HUES64 (cell line): ENCODE measurements around the gene ZCCHC24.

Source experiments
- H3K27ac ChIP-seq: 2 replicates; pipeline ENCODE4 v1.7.0; 2013; ENCODE audit warnings: low read depth, low read length, inconsistent platforms
- H3K27me3 ChIP-seq: 2 replicates; pipeline ENCODE4 v1.6.1; 2013; ENCODE audit warnings: mild to moderate bottlenecking, low read length; ENCODE audit not compliant: insufficient read depth
- H3K36me3 ChIP-seq: 2 replicates; pipeline ENCODE4 v1.6.1; 2013; ENCODE audit warnings: mild to moderate bottlenecking, low read length; ENCODE audit not compliant: insufficient read depth
- H3K4me1 ChIP-seq: 2 replicates; pipeline ENCODE4 v1.6.1; 2013; ENCODE audit warnings: mild to moderate bottlenecking, low read length, moderate library complexity; ENCODE audit not compliant: insufficient read depth
- H3K4me3 ChIP-seq: 2 replicates; pipeline ENCODE4 v1.5.1; 2013; ENCODE audit warnings: mild to moderate bottlenecking, low read length, moderate library complexity
- H3K9ac ChIP-seq: 2 replicates; pipeline ENCODE4 v1.6.1; 2013; ENCODE audit warnings: mild to moderate bottlenecking, low read depth, low read length
- H3K9me3 ChIP-seq: 2 replicates; pipeline ENCODE4 v1.6.1; 2013; ENCODE audit warnings: low read depth, low read length; ENCODE audit not compliant: insufficient read depth
- WGBS: fragments of 150-250, 120-280 bp; methylation state at CpG from one replicate; pipeline ENCODE4 v1.1.7; 2013; ENCODE audit warnings: missing lambda C conversion rate; 5-methylcytosine and 5-hydroxymethylcytosine counted together

The ZCCHC24 gene

DNA sequence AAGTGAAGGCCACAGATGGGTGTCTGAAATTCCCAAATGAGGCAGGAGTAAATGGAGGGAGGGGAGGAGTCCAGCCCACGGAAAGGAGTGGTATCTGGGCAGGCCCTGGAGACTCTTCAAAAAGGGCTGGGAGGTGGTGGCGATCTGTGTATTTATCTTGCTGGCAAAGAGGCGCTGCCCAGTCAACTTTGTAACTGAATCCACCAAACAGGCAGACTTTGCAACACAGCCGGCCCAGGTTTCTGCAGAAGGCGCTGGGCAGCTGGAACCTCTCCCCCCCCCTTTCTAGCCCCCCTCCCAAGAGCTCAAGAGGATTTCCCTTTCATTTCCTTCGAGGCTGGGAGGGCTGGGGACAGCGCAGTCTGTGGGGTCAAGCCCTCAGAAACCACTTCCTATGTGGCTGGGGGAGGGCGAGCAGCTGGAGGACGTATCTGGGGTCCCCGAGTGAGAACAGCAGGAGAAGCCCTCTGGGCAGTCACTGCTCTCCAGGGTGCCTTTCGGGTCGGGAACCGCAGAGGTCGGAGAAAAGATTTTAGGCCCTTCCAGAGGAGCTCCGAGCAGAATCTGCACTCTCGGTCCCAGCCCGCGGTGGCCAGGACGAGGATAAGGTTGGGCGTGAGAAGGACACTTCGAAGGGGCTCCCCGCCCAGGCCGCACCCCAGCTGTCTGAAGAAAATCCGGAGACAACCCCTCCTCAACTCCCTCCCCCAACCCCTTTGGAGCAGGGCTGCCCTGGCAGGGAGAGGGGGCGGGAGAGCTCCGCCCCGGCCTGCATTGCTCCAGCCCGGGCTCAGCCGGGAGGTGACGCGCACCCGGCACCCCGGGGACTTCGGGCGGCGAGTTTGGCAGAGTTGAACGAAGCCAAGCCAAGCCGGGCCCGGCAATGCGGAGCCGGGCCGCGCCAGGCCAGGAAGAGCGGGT lies 965 bp downstream of the ZCCHC24 start:
- Histone ChIP-seq H3K36me3 (no peaks in the 10 kb centered on the region), H3K27me3 (peaks cover 38% of the 10 kb centered on the region), H3K27ac (no peak overlapping the region), H3K4me3 (peak overlapping the region; percentile 75), H3K9ac (no peak overlapping the region), H3K4me1 (peaks cover 11% of the 10 kb centered on the region), H3K9me3 (no peaks in the 10 kb centered on the region)
- WGBS = 1% methylated on average over 43 of the region's 44 CpGs

DNA sequence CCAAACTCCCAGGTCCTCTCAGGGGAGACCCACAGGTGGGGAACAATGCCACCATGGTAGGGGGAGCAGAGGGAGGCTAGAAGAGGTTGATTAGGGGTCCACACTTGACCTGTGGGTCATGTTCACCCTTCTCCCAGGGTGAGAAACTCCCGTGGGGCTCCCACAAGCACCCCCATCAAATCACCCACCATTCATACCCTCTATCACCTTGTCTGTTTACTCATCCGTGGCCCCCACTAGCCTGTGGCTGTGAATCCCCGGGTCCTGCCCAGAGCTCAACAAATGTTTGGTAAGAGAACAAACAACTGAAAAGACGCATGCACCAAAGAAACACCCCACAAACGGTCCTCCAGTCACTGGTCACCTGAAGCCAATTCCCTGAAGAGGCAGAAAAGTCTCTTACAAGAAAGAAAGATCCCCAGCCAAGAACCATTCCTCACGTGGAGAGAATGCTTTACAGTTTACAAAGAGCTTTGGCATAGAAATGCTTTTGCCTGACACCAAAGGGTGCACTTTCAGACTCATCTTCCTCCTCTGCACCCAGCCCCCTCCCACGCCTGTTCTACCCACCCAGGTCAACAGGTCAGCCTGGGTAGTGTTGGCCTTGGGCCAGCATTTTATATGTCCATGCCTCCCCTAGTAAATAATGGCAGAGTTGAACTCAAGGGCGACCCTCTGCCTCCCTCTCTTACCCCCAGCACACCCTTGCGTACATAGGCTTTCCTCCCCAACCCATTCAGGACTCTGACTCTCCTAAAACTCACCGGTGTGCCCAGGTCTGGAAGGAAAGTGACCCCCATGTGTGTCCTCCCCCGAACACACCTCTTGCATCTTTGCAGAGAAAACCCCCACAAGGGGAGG lies 1.9 kb downstream of the ZCCHC24 start:
- H3K9ac ChIP-seq = no peak overlapping the region

DNA sequence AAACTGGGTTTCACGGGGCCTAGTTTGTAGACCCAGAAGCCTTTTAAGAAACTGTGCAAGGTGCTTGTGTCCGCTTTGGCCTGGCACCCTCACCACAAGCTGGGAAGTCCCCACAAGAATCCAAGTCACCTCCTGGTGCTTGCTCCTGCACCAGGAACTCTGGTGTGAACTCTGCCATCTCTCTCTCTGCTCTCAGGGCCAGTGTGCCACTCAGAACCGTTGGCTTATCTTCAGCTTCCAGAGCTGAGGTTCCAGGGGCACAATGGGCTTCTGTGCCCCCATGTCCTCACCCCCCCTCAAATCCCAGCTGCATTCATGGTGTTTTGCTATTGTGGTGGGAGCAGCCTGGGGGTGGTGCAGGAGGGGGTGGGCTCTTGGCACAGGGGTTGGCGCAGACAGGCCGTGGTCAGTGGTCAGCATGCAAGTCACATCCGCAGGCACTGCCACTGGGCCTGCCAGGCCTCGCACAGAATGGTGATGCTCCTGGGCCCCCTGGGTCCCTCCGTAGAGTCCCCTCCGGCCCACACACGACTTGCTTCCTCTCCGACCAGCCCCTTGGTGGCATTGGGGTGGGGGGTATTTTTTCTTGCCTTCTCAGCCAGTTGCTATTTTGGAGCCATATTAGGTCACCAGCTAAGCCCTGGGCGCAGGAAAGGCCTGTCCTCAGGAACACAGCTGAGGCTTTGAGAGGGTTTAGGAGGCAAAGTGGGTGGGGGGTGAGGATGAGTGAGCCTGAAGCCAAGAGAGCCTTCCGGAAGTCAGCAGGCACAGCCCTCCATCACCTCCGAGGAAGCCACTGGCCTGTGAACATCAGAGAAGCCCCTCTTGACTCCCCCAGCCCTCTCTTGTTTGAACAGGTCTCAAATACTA lies 3.0 kb downstream of the ZCCHC24 start:
- Histone ChIP-seq H3K9ac (no peak overlapping the region), H3K9me3 (no peaks in the 10 kb centered on the region), H3K27me3 (peaks cover 26% of the 10 kb centered on the region), H3K36me3 (no peaks in the 10 kb centered on the region), H3K27ac (no peak overlapping the region), H3K4me3 (no peak overlapping the region), H3K4me1 (peaks cover 11% of the 10 kb centered on the region)
- 92% methylated on average over 14 of the region's 14 CpGs for WGBS

More for the DNA sequence above, 1.9 kb downstream of the ZCCHC24 start:
- H3K27me3 ChIP-seq = peaks cover 38% of the 10 kb centered on the region
- peak overlapping the region; percentile 75 for H3K4me3 ChIP-seq
- 67% methylated on average over 11 of the region's 11 CpGs for WGBS
- no peaks in the 10 kb centered on the region for H3K9me3 ChIP-seq
- peaks cover 11% of the 10 kb centered on the region for H3K4me1 ChIP-seq
- no peaks in the 10 kb centered on the region for H3K36me3 ChIP-seq
- no peak overlapping the region for H3K27ac ChIP-seq

DNA sequence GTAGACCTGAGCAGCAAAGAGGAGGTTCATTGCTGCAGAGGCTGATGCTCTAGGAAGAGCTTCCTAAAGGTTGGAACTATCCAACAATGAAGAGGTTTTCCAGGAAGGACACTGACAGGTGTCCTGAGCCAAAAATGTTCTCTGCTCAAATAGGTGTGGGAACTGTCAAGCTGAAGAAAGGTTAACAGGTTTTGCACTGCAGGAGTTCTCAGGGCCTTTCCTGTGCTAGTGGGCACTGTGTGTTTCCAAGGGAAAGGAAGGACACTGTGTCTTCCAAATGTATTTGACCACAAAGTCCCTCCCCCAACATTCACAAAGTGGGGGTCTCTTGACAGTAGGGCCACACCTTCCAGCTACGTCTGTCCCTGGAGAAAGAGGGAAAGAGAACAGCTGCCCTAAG lies 4.0 kb downstream of the ZCCHC24 start:
- H3K4me1 ChIP-seq = peaks cover 6% of the 10 kb centered on the region
- H3K36me3 ChIP-seq = no peaks in the 10 kb centered on the region
- 67% methylated on average over 1 of the region's 1 CpG for WGBS
- no peak overlapping the region for H3K9ac ChIP-seq
- H3K4me3 ChIP-seq = no peak overlapping the region
- H3K27ac ChIP-seq = no peak overlapping the region
- H3K27me3 ChIP-seq = peaks cover 16% of the 10 kb centered on the region
- H3K9me3 ChIP-seq = no peaks in the 10 kb centered on the region

DNA sequence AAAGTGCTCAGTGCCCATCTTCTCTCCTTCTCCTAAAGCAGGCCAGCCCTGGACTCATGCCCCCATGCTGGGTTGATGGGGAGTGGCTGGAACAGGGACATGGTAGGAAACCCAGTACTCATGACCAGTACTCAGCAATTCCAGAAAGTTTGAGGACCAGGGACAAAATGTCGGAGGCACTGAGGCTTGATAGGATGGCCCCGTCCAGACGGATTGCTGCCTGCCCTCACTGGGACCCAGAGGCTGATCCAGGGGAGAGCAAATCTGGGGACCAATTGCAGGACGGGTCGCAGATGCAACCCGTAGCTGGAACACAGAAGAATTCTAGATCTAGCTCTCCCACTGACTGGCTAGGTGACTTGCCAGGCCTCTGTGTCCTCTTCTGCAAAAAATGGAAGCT lies 5.1 kb downstream of the ZCCHC24 start:
- peaks cover 12% of the 10 kb centered on the region for H3K4me1 ChIP-seq
- no peak overlapping the region for H3K4me3 ChIP-seq
- H3K36me3 ChIP-seq = no peaks in the 10 kb centered on the region
- H3K27me3 ChIP-seq = peaks cover 15% of the 10 kb centered on the region; the same call in 1 of the 2 replicates
- no peak overlapping the region for H3K9ac ChIP-seq
- H3K9me3 ChIP-seq = no peaks in the 10 kb centered on the region
- 96% methylated on average over 6 of the region's 6 CpGs for WGBS
- no peak overlapping the region for H3K27ac ChIP-seq

DNA sequence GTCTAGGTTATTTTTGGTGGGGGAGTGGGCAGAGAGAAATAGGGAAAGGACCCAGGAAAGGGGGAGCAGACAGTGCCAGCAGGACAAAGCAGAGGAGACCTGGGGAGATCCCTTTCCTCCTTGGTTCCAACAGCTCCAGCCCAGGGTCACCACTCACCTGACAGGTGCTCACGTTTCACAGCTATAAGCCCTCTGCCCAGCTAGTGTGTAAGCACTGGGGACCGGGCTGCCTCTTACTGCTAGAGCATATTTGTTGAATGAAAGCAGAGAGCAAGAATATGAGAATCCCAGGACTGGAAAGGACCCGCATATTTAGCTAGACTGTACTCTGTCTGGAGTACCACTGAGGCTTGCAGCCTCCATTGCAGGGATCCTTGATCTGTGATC lies 6.7 kb downstream of the ZCCHC24 start:
- no peaks in the 10 kb centered on the region for H3K36me3 ChIP-seq
- H3K4me3 ChIP-seq = no peak overlapping the region
- WGBS = 84% methylated on average over 3 of the region's 3 CpGs
- H3K9ac ChIP-seq = no peak overlapping the region
- no peaks in the 10 kb centered on the region for H3K9me3 ChIP-seq
- H3K4me1 ChIP-seq = peaks cover 14% of the 10 kb centered on the region
- H3K27me3 ChIP-seq = peaks cover 9% of the 10 kb centered on the region; the same call in 1 of the 2 replicates
- no peak overlapping the region for H3K27ac ChIP-seq

DNA sequence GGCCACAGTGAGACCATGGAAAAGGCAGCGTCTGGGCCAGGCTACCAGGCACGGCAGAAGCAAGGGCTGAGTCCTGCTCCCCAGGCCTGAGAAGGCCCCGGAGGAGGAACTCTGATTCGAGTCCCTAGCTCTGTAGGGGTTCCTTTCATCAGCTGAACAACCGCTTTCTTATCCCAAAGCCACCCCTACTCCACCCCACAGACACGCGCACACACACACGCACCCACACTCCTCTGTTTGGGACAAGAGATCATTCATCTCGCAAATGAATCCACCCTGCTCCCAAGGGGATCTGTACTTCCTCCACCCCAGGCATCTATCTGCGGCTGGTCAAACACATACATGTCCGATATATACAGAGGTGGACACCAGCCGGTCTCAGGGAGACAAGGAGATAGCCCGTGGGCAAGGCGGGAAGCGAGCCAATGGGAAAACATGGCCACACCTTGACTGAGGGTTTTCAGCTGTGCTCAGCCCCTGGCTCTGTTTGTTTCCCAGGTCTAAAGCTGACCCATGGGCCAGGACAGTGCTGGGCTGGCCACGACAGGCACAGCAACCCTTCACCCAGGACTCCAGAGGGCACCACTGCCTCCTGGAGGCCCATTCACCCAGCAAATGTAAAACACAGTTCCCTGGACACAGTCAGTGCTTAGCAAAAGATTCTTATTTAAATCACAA lies 7.3 kb downstream of the ZCCHC24 start:
- Histone ChIP-seq H3K27me3 (0 out of 2 replicates have a peak, but pooled peaks cover 4% of the 10 kb centered on the region), H3K27ac (no peak overlapping the region), H3K4me1 (peaks cover 14% of the 10 kb centered on the region), H3K9ac (no peak overlapping the region), H3K9me3 (no peaks in the 10 kb centered on the region), H3K36me3 (no peaks in the 10 kb centered on the region), H3K4me3 (no peak overlapping the region)
- WGBS = 87% methylated on average over 16 of the region's 16 CpGs

DNA sequence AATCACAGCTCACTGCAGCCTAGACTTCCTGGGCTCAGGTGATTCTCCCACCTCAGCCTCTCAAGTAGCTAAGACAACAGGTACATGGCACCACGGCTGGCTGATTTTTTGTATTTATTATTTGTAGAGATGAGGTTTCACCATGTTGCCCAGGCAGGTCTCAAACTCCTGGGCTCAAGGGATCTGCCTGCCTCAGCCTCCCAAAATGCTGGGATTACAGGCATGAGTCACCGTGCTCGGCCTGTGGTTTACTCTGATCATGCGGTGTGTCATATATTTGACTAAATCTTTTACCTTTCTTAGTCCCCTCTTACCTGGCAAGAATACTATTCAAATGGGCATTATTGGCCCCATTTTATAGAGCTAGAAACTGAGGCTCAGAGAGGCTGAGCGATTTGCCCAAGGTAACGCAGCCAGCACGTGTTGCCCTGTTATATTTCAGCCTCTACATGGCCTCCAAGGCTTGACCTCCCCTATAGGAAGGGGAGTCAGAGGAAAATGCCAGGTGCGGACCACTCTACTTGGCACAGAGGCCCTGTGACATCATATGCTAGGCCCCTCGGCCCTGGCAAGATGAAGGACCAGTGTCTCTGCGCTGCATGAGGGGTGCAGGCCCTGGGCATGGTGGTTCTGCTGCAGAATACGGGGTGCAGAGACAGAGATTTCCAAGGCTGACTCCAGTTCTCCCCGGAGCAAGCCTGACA lies 8.2 kb downstream of the ZCCHC24 start:
- Histone ChIP-seq H3K4me1 (peaks cover 14% of the 10 kb centered on the region), H3K9me3 (no peaks in the 10 kb centered on the region), H3K36me3 (no peaks in the 10 kb centered on the region), H3K4me3 (no peak overlapping the region), H3K9ac (no peak overlapping the region), H3K27ac (no peak overlapping the region), H3K27me3 (no peaks in the 10 kb centered on the region)
- 91% methylated on average over 12 of the region's 12 CpGs for WGBS

DNA sequence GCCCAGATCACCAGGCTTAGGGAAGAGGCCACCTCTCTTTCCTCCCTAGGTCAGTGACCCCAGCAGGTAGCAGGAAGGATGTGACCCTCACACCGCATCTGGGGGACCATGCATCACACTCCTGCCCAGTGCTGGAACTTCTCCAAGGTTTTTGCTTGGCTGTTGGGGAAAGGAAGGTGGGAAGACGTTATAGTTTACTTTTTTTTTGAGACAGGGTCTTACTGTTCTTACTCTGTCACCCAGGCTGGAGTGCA lies 8.6 kb downstream of the ZCCHC24 start:
- Histone ChIP-seq H3K27ac (no peak overlapping the region), H3K27me3 (no peaks in the 10 kb centered on the region), H3K4me3 (no peak overlapping the region), H3K9me3 (no peaks in the 10 kb centered on the region), H3K36me3 (no peaks in the 10 kb centered on the region), H3K9ac (no peak overlapping the region), H3K4me1 (peaks cover 14% of the 10 kb centered on the region)
- 85% methylated on average over 2 of the region's 2 CpGs for WGBS
